ENCODE results near the gene SYNE1.
"Not testable (repeated sequence)": the region's sequence is repeated elsewhere in the genome, so short reads cannot be mapped to it uniquely, and the experiment has no call there.

The SYNE1 gene

DNA sequence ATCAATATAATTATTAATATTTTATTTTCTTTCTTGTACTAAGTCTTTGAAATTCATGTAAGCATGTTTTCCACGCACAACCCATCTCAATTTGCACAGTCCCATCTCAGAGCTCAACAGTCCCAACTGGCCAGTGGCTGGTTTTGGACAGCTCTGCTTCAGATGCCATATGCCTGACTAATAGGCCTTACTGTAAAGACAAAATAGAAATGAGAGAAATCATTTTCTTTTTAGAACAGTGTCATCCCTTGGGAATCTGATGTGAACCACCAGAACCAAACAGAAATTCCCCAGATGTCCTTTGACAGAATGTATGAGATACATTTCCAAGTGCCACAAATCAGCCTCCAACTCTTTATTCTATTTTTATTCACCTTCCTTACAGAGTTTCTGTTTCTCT lies 490.8 kb downstream of the SYNE1 start:
- H3K9me3 ChIP-seq (ENCODE audit: insufficient read depth, low read length) = no peaks in the 10 kb centered on the region
- H3K4me2 ChIP-seq (ENCODE audit: low read depth, low read length, poor library complexity, severe bottlenecking) = no peak overlapping the region
- H3K27me3 ChIP-seq (ENCODE audit: low read length) = no peaks in the 10 kb centered on the region
- H3F3A ChIP-seq (ENCODE audit: insufficient read depth) = no peaks in the 10 kb centered on the region
- H3K27ac ChIP-seq (ENCODE audit: low read depth, low read length) = no peak overlapping the region
- H3K9me2 ChIP-seq (replicated peaks; ENCODE audit: insufficient read depth, low read length) = no peaks in the 10 kb centered on the region
- H2AFZ ChIP-seq (ENCODE audit: low read depth, low read length, severe bottlenecking) = no peak overlapping the region
- no peaks in the 10 kb centered on the region for H4K20me1 ChIP-seq (ENCODE audit: low read depth, low read length)
- H3K9ac ChIP-seq (ENCODE audit: low read length) = no peak overlapping the region
- H3K36me3 ChIP-seq (ENCODE audit: low read length) = peaks cover 48% of the 10 kb centered on the region; the same call in 1 of the 2 replicates
- TF ChIP-seq, protein P1, sequence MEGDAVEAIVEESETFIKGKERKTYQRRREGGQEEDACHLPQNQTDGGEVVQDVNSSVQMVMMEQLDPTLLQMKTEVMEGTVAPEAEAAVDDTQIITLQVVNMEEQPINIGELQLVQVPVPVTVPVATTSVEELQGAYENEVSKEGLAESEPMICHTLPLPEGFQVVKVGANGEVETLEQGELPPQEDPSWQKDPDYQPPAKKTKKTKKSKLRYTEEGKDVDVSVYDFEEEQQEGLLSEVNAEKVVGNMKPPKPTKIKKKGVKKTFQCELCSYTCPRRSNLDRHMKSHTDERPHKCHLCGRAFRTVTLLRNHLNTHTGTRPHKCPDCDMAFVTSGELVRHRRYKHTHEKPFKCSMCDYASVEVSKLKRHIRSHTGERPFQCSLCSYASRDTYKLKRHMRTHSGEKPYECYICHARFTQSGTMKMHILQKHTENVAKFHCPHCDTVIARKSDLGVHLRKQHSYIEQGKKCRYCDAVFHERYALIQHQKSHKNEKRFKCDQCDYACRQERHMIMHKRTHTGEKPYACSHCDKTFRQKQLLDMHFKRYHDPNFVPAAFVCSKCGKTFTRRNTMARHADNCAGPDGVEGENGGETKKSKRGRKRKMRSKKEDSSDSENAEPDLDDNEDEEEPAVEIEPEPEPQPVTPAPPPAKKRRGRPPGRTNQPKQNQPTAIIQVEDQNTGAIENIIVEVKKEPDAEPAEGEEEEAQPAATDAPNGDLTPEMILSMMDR (IDR thresholded peaks at IDR 0.05; ENCODE audit: insufficient read depth, low read length, poor library complexity, severe bottlenecking) = no peak
- TF ChIP-seq EZH2phosphoT487 (conservative IDR thresholded peaks at IDR 0.05; ENCODE audit: low read length) = no peak
- no peak overlapping the region for H3K4me3 ChIP-seq (ENCODE audit: insufficient read depth, low read length, poor library complexity, severe bottlenecking)
- H3K79me2 ChIP-seq (ENCODE audit: insufficient read depth, low read length) = no peaks in the 10 kb centered on the region

DNA sequence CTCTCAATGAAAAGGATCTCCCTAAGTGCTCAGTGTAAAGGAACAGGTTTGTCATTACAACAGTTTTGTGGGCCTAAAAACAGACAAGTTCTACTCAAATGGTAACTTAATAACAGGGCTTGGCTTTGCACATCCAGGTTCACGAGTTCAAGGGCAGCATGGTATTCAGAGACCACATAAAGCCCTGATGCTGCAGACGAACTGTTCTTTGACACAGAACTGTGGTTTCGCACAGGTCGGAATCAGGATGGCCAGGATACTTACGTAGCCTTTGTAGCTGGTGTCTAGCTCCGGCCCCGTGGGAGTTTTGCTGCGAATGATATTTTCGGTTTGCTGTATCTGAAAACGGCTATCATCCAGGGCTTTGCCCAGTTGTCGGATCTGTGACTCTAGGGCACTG lies 493.8 kb downstream of the SYNE1 start:
- Histone ChIP-seq H3K36me3 (ENCODE audit: low read length) (peaks cover 36% of the 10 kb centered on the region; the same call in 1 of the 2 replicates), H3K27me3 (ENCODE audit: low read length) (no peaks in the 10 kb centered on the region), H2AFZ (ENCODE audit: low read depth, low read length, severe bottlenecking) (no peak overlapping the region), H4K20me1 (ENCODE audit: low read depth, low read length) (no peaks in the 10 kb centered on the region), H3K4me2 (ENCODE audit: low read depth, low read length, poor library complexity, severe bottlenecking) (no peak overlapping the region), H3F3A (ENCODE audit: insufficient read depth) (no peaks in the 10 kb centered on the region), H3K9me2 (replicated peaks; ENCODE audit: insufficient read depth, low read length) (no peaks in the 10 kb centered on the region), H3K9ac (ENCODE audit: low read length) (no peak overlapping the region), H3K4me3 (ENCODE audit: insufficient read depth, low read length, poor library complexity, severe bottlenecking) (no peak overlapping the region), H3K27ac (ENCODE audit: low read depth, low read length) (no peak overlapping the region), H3K79me2 (ENCODE audit: insufficient read depth, low read length) (no peaks in the 10 kb centered on the region), H3K9me3 (ENCODE audit: insufficient read depth, low read length) (no peaks in the 10 kb centered on the region)
- no peak for TF ChIP-seq EZH2phosphoT487 (conservative IDR thresholded peaks at IDR 0.05; ENCODE audit: low read length)
- TF ChIP-seq, protein P1 (IDR thresholded peaks at IDR 0.05; ENCODE audit: insufficient read depth, low read length, poor library complexity, severe bottlenecking) = no peak

- no peaks in the 10 kb centered on the region for H3K79me2 ChIP-seq (ENCODE audit: insufficient read depth, low read length)
- no peaks in the 10 kb centered on the region for H3K9me2 ChIP-seq (replicated peaks; ENCODE audit: insufficient read depth, low read length)
- H3K4me3 ChIP-seq (ENCODE audit: insufficient read depth, low read length, poor library complexity, severe bottlenecking) = no peak overlapping the region
- H4K20me1 ChIP-seq (ENCODE audit: low read depth, low read length) = no peaks in the 10 kb centered on the region
- H3K9me3 ChIP-seq (ENCODE audit: insufficient read depth, low read length) = no peaks in the 10 kb centered on the region
- H2AFZ ChIP-seq (ENCODE audit: low read depth, low read length, severe bottlenecking) = no peak overlapping the region
- H3F3A ChIP-seq (ENCODE audit: insufficient read depth) = no peaks in the 10 kb centered on the region
- H3K27ac ChIP-seq (ENCODE audit: low read depth, low read length) = no peak overlapping the region
- no peak overlapping the region for H3K4me2 ChIP-seq (ENCODE audit: low read depth, low read length, poor library complexity, severe bottlenecking)
- H3K36me3 ChIP-seq (ENCODE audit: low read length) = peaks cover 37% of the 10 kb centered on the region; the same call in 1 of the 2 replicates
- no peaks in the 10 kb centered on the region for H3K27me3 ChIP-seq (ENCODE audit: low read length)
- TF ChIP-seq EZH2phosphoT487 (conservative IDR thresholded peaks at IDR 0.05; ENCODE audit: low read length) = no peak
- TF ChIP-seq, protein P1 (IDR thresholded peaks at IDR 0.05; ENCODE audit: insufficient read depth, low read length, poor library complexity, severe bottlenecking) = no peak
- H3K9ac ChIP-seq (ENCODE audit: low read length) = no peak overlapping the region
Measured at GRCh38 chr6:152142105-152142504, 495.1 kb downstream of the SYNE1 start.

DNA sequence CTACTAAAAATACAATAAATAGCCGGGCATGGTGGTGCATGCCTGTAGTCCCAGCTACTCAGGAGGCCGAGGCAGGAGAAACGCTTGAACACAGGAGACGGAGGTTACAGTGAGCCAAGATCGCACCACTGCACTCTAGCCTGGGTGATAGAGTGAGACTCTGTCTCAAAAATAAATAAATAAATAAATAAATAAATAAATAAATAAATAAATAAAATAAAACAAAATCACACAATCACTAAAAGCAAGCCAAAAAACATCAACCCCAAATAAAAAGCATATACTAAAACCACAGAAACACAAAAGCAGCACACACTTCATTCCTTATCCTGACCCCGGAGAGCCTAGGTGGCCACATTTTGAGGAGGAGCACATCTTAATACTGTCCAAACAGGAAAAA lies 498.8 kb downstream of the SYNE1 start:
- H3K79me2 ChIP-seq (ENCODE audit: insufficient read depth, low read length); H3K9ac ChIP-seq (ENCODE audit: low read length); H3F3A ChIP-seq (ENCODE audit: insufficient read depth); H3K9me2 ChIP-seq (replicated peaks; ENCODE audit: insufficient read depth, low read length); H3K4me2 ChIP-seq (ENCODE audit: low read depth, low read length, poor library complexity, severe bottlenecking); H4K20me1 ChIP-seq (ENCODE audit: low read depth, low read length); H3K9me3 ChIP-seq (ENCODE audit: insufficient read depth, low read length); H3K4me3 ChIP-seq (ENCODE audit: insufficient read depth, low read length, poor library complexity, severe bottlenecking); H3K27me3 ChIP-seq (ENCODE audit: low read length); H3K27ac ChIP-seq (ENCODE audit: low read depth, low read length); H2AFZ ChIP-seq (ENCODE audit: low read depth, low read length, severe bottlenecking): not testable (repeated sequence)
- peaks cover 47% of the 10 kb centered on the region; the same call in 1 of the 2 replicates for H3K36me3 ChIP-seq (ENCODE audit: low read length)

Data from SU-DHL-6 (cell line).